Measurements from ENCODE around the gene TEX28. TPM values are rescaled to one million over a fixed set of nuclear protein-coding genes. Genes with fewer than 3 reads are reported as not detected.
"Not testable (repeated sequence)": the region's sequence is repeated elsewhere in the genome, so short reads cannot be mapped to it uniquely, and the experiment has no call there.

The TEX28 gene
- total RNA-seq, 2 experiments from 2014 or later, result not detected

GRCh38 chrX:154300816-154301215 lies 5.9 kb upstream of the TEX28 start:
- no peak overlapping the region for H3K27ac Mint-ChIP-seq
- H3K9me3 Mint-ChIP-seq, result no peaks in the 10 kb centered on the region
- H3K36me3 Mint-ChIP-seq, result peaks cover 1% of the 10 kb centered on the region
- H3K4me1 Mint-ChIP-seq, result peaks cover 3% of the 10 kb centered on the region
- H3K4me3 Mint-ChIP-seq, result no peak overlapping the region
- H3K27me3 Mint-ChIP-seq, result no peaks in the 10 kb centered on the region
- no peak for DNase-seq

DNA sequence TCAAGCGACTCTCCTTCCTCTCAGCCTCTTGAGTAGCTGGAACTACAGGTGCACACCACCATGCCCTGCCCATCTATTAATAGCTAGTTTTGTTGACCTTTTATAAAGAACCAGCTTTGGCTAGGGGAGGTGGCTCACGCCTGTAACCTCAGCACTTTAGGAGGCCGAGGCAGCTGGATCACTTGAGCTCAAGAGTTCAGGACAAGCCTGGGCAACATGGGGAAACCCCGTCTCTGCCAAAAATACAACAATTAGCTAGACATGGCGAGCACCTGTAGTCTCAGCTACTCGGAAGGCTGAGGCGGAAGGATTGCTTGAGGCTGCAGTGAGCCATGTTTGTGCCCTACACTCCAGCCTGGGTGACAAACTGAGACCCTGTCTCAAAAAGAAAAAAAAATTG lies 3.4 kb upstream of the TEX28 start:
- Mint-ChIP-seq H3K36me3 (no peaks in the 10 kb centered on the region), H3K27ac (no peak overlapping the region), H3K27me3 (no peaks in the 10 kb centered on the region), H3K9me3 (no peaks in the 10 kb centered on the region), H3K4me3 (no peak overlapping the region), H3K4me1 (peaks cover 3% of the 10 kb centered on the region)
- no peak for DNase-seq

DNA sequence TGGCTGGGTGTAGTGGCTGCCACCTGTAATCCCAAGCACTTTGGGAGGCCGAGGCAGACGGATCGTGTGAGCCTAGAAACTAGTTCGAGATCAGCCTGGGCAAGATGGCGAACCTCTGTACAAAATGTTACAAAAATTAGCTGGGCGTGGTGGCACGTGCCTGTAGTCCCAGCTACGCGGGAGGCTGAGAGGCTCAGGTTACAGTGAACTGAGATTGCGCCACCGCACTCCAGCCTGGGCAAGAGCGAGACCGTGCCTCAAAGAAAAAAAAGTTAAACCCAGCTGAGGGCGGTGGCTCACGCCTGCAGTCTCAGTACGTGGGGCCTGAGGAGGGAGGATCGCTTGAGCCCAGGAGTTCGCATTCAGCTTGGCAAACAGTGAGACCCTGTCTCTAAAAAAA lies 1.8 kb upstream of the TEX28 start:
- H3K4me1 Mint-ChIP-seq, result peaks cover 3% of the 10 kb centered on the region
- no peaks in the 10 kb centered on the region for H3K9me3 Mint-ChIP-seq
- no peaks in the 10 kb centered on the region for H3K36me3 Mint-ChIP-seq
- H3K27ac Mint-ChIP-seq, result no peak overlapping the region
- no peak for DNase-seq
- H3K4me3 Mint-ChIP-seq, result no peak overlapping the region
- no peaks in the 10 kb centered on the region for H3K27me3 Mint-ChIP-seq

GRCh38 chrX:154295664-154296310 lies 863 bp upstream of the TEX28 start, which contains the start of gene TKTL1:
Gene TKTL1 (plus strand): TSS chrX:154295795. CDS start chrX:154295860, 65 bp downstream.
- no peak within 1 kb of the TSS for H3K27ac Mint-ChIP-seq
- no peaks in the 10 kb centered on the region for H3K27me3 Mint-ChIP-seq
- H3K9me3 Mint-ChIP-seq, result no peaks in the 10 kb centered on the region
- H3K36me3 Mint-ChIP-seq, result no peaks in the 10 kb centered on the region
- H3K4me1 Mint-ChIP-seq, result peaks cover 3% of the 10 kb centered on the region
- DNase-seq, result no peak
- H3K4me3 Mint-ChIP-seq, result no peak within 1 kb of the TSS

- not testable (repeated sequence) for H3K4me3 Mint-ChIP-seq, H3K36me3 Mint-ChIP-seq, H3K27me3 Mint-ChIP-seq, DNase-seq, H3K27ac Mint-ChIP-seq, H3K9me3 Mint-ChIP-seq, H3K4me1 Mint-ChIP-seq
Measured at GRCh38 chrX:154286406-154286805, 8.5 kb downstream of the TEX28 start.

GRCh38 chrX:154284489-154285338 lies 10.2 kb downstream of the TEX28 start:
- not testable (repeated sequence) for H3K4me3 Mint-ChIP-seq, H3K9me3 Mint-ChIP-seq, DNase-seq, H3K27ac Mint-ChIP-seq, H3K27me3 Mint-ChIP-seq, H3K36me3 Mint-ChIP-seq, H3K4me1 Mint-ChIP-seq

GRCh38 chrX:154269245-154269644 lies 25.7 kb downstream of the TEX28 start:
- not testable (repeated sequence) for H3K36me3 Mint-ChIP-seq, H3K27ac Mint-ChIP-seq, H3K4me1 Mint-ChIP-seq, H3K27me3 Mint-ChIP-seq, H3K4me3 Mint-ChIP-seq, H3K9me3 Mint-ChIP-seq, DNase-seq

DNA sequence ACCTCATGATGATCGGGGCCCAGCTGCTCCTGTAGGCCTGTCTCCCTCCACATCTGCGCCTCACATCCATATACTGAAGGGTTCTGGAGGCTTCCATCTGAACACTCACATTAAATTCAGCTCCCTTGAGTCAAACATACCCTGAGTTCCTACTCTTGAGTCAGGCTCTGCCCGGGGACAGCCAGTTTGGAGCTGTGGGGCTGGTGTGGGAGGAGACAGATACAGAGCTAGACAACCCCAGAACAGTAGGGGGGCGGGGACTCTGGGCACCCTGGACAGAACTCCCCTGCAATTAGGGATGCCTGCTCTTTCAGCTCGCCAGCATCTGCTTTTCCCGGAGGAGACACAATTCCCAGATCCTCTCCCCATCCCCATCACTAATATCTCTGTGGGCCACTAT lies 31.9 kb downstream of the TEX28 start:
- not testable (repeated sequence) for DNase-seq, H3K27me3 Mint-ChIP-seq, H3K4me3 Mint-ChIP-seq, H3K9me3 Mint-ChIP-seq, H3K36me3 Mint-ChIP-seq, H3K27ac Mint-ChIP-seq, H3K4me1 Mint-ChIP-seq

GRCh38 chrX:154258711-154259110 lies 36.2 kb downstream of the TEX28 start:
- not testable (repeated sequence) for H3K36me3 Mint-ChIP-seq, H3K9me3 Mint-ChIP-seq, H3K27me3 Mint-ChIP-seq, H3K27ac Mint-ChIP-seq, DNase-seq, H3K4me3 Mint-ChIP-seq, H3K4me1 Mint-ChIP-seq

- H3K27me3 Mint-ChIP-seq, H3K4me3 Mint-ChIP-seq, H3K9me3 Mint-ChIP-seq, DNase-seq, H3K36me3 Mint-ChIP-seq, H3K27ac Mint-ChIP-seq, H3K4me1 Mint-ChIP-seq: not testable (repeated sequence)
Measured at GRCh38 chrX:154257282-154257681, 37.6 kb downstream of the TEX28 start, which contains the start of gene OPN1MW3. Gene OPN1MW3 (plus strand): TSS chrX:154257582. CDS start chrX:154257620, 38 bp downstream.

GRCh38 chrX:154248076-154248475 lies 46.8 kb downstream of the TEX28 start:
- not testable (repeated sequence) for DNase-seq, H3K9me3 Mint-ChIP-seq, H3K4me1 Mint-ChIP-seq, H3K36me3 Mint-ChIP-seq, H3K27me3 Mint-ChIP-seq, H3K27ac Mint-ChIP-seq, H3K4me3 Mint-ChIP-seq

DNA sequence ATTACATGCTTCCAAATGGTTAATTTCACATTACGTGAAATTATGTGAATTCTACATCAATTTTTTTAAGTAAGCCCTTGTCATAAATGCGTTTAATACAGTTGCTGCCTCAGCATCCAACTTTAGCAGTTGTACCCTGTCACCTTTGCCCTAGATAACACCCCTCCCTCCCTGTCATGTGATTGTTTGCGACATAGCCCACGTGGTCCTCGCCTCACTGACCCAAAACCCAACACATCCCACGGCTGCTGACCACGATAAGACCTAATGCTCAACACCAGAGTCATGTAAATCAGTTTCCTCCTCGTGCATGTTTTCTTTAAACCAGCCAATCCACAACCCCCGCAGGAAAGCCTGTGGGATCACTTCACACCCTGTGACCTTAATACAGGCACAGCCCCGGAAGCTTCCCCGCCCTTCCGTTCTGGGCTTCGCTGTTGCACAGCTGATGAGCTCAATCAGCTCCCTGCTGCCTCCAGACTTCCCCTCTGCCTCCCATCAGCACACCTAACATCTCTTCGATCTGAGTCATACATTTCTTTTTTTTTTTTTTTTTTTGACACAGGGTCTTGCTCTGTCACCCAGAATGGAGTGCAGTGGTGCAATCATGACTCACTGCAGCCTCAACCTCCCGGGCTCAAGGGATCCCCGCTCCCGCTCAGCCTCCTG lies 47.4 kb downstream of the TEX28 start:
- not testable (repeated sequence) for H3K4me1 Mint-ChIP-seq, DNase-seq, H3K4me3 Mint-ChIP-seq, H3K27me3 Mint-ChIP-seq, H3K27ac Mint-ChIP-seq, H3K36me3 Mint-ChIP-seq, H3K9me3 Mint-ChIP-seq

DNA sequence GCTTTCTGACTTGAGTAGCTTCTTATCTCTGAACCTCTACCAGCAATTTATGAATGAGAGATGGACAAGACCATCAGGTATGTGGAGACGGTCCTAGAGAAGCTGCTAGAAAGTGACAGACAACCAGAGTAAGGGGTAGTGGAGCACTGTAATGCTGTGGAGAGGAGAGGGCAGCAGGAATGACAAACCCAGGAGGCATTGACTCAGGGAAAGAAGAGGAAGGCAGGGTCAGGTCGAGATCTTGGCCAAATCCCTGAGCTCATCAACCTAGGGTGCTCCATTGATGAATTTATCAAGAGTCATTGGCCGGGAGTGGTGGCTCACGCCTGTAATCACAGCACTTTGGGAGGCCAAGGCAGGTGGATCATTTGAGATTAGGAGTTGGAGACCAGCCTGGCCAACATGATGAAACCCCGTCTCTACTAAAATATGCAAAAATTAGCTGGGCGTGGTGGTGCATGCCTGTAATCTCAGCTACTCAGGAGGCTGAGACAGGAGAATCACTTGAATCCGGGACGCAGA lies 54.9 kb downstream of the TEX28 start:
- H3K27me3 Mint-ChIP-seq, H3K9me3 Mint-ChIP-seq, H3K36me3 Mint-ChIP-seq, H3K27ac Mint-ChIP-seq, DNase-seq, H3K4me1 Mint-ChIP-seq, H3K4me3 Mint-ChIP-seq: not testable (repeated sequence)

DNA sequence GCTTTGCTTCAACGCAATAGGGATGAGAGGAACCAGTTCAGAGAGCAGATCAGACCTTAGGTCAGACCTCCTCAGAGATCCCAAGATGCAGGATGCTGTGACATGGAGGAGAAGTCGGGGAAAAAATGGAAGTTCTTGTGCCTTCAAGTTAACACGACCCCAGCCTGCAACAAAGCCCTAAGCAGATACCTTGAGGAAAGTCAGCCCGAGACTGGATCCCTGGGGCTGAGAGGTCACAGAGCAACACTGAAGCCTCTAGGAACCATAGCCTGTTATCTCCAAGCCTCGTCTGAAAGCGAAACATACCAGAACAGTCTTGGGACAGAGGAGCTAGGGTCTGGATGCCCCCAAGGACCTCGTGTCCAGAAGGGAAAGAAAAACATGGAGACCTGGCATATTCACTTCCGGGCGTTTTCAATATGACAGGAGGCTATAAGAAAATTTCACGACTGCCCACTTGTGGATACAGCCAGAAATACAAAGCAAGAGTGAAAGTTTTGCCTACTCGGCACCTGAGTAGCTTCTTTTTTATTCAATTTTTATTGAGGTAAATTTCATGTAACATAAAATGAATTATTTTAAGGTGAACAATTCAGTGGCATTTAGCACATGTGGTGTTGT lies 55.9 kb downstream of the TEX28 start:
- H3K36me3 Mint-ChIP-seq, H3K4me3 Mint-ChIP-seq, H3K9me3 Mint-ChIP-seq, DNase-seq, H3K27ac Mint-ChIP-seq, H3K27me3 Mint-ChIP-seq, H3K4me1 Mint-ChIP-seq: not testable (repeated sequence)

GRCh38 chrX:154233620-154234019 lies 61.3 kb downstream of the TEX28 start:
- H3K27ac Mint-ChIP-seq, H3K9me3 Mint-ChIP-seq, H3K27me3 Mint-ChIP-seq, DNase-seq, H3K4me1 Mint-ChIP-seq, H3K4me3 Mint-ChIP-seq, H3K36me3 Mint-ChIP-seq: not testable (repeated sequence)

All from activated naive CD8-positive, alpha-beta T cell treated with anti-CD3 and anti-CD28 coated beads for 36 hours (primary cell).